HCT116 (cell line): ENCODE data around the gene RGPD8.

Source experiments
- CTCF ChIP-seq, 3 experiments: fragments of 200-600 bp in 1 of 3; sonication (generic) in 1 of 3; IDR thresholded peaks in 2 of 3; conservative IDR thresholded peaks in 1 of 3; 2 replicates each; pipeline ENCODE4 v1.5.1; 2012 to 2017; ENCODE audit warnings: low read depth in 2 of 3, low read length in 2 of 3, antibody characterized with exemption in 1 of 3, borderline replicate concordance in 1 of 3, control low read depth in 1 of 3, mild to moderate bottlenecking in 1 of 3, mixed read lengths in 1 of 3, mixed run types in 1 of 3, moderate library complexity in 1 of 3; ENCODE audit not compliant: insufficient read depth in 1 of 3
- JUND ChIP-seq: IDR thresholded peaks from 2 replicates; pipeline ENCODE4 v1.6.1; 2012
- POLR2A ChIP-seq: IDR thresholded peaks from 2 replicates; pipeline ENCODE4 v1.7.0; 2011; ENCODE audit warnings: borderline replicate concordance; ENCODE audit not compliant: insufficient read depth, insufficient read length; ENCODE audit errors: extremely low read depth
- POLR2AphosphoS5 ChIP-seq: IDR thresholded peaks from 2 replicates; pipeline ENCODE4 v1.6.1; 2011; ENCODE audit warnings: mild to moderate bottlenecking, low read depth, low read length, moderate library complexity
- RAD21 ChIP-seq: IDR thresholded peaks from 2 replicates; pipeline ENCODE4 v1.6.1; 2012; ENCODE audit warnings: low read depth, mild to moderate bottlenecking
- SIN3A ChIP-seq: IDR thresholded peaks from 2 replicates; pipeline ENCODE4 v1.6.1; 2012; ENCODE audit warnings: low read depth
- ZNF274 ChIP-seq: fragments of 200-500 bp; sonication (Bioruptor generic); IDR thresholded peaks from 2 replicates; pipeline ENCODE4 v1.6.1; 2014; ENCODE audit warnings: mild to moderate bottlenecking, low read depth, low read length, inconsistent platforms

DNA sequence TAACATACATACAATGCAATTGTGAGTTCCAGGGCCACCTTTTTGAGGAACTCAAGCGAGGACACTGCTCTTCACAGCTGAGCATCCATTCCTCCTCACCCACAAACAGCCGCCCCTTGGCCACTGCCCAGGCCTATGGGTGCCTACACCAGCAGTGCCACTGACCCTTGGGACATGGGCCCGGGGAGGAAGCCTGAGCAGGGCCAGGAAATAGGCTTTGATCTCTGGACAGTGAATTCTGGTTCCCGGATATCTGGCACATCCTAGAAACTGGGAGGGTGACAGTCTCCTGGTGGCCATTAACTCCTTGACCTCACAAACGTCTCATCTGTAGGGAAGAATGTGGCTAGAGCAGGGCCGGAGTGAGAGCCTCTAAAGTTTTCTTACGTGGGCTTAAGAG lies 43.0 kb upstream of the RGPD8 start:
- TF ChIP-seq ZNF274 (no peak), RAD21 (no peak), CTCF (IDR thresholded peaks at IDR 0.05 in 2 of 3, conservative IDR thresholded peaks at IDR 0.05 in 1 of 3; ENCODE audit: borderline replicate concordance in 1 of 3, insufficient read depth in 1 of 3, low read depth in 2 of 3, low read length in 2 of 3) (no peak), POLR2A (no peak), SIN3A (no peak), POLR2AphosphoS5 (no peak), JUND (no peak)
